Astrocyte of the cerebellum (primary cell): Measurements from ENCODE around the gene TNKS2.

ENCODE experiments used
- DNase-seq: peaks from one replicate; pipeline ENCODE4 v3.0.0-alpha.2; 2011; ENCODE audit warnings: low read depth
- H3K4me3 ChIP-seq: 2 replicates; pipeline ENCODE4 v1.5.1; 2011; ENCODE audit warnings: mild to moderate bottlenecking, low read depth, low read length, moderate library complexity
- CTCF ChIP-seq: IDR thresholded peaks from 2 replicates; pipeline ENCODE4 v1.5.1; 2012; ENCODE audit warnings: low read length, low read depth, moderate library complexity, mild to moderate bottlenecking; ENCODE audit errors: missing control alignments
- in situ Hi-C: cut with HindIII; loops from 2 replicates; pipeline ENCODE4 v1.10.0; 2017; ENCODE audit warnings: low sequenced_read_pairs

Gene TNKS2

GRCh38 chr10:91776266-91776665 lies 22.0 kb upstream of the TNKS2 start:
- in situ Hi-C loops, result no loop called here
- no peak for DNase-seq
- TF ChIP-seq CTCF, result no peak
- no peak overlapping the region for H3K4me3 ChIP-seq

GRCh38 chr10:91778485-91778884 lies 19.7 kb upstream of the TNKS2 start:
- H3K4me3 ChIP-seq, result no peak overlapping the region
- in situ Hi-C loops, result no loop called here
- TF ChIP-seq CTCF, result no peak
- DNase-seq, result no peak

- H3K4me3 ChIP-seq, result no peak overlapping the region
- no peak for DNase-seq
- in situ Hi-C loops, result no loop called here
- no peak for TF ChIP-seq CTCF
These were observed 19.1 kb upstream of the TNKS2 start for GRCh38 chr10:91779011-91779605.

GRCh38 chr10:91782539-91782938 lies 15.7 kb upstream of the TNKS2 start:
- no peak overlapping the region for H3K4me3 ChIP-seq
- in situ Hi-C loops, result no loop called here
- DNase-seq, result no peak
- no peak for TF ChIP-seq CTCF

GRCh38 chr10:91785830-91786229 lies 12.4 kb upstream of the TNKS2 start:
- DNase-seq, result no peak
- in situ Hi-C loops, result no loop called here
- TF ChIP-seq CTCF, result no peak
- no peak overlapping the region for H3K4me3 ChIP-seq

GRCh38 chr10:91787258-91787657 lies 11.0 kb upstream of the TNKS2 start:
- TF ChIP-seq CTCF, result no peak
- H3K4me3 ChIP-seq, result no peak overlapping the region
- DNase-seq, result no peak
- in situ Hi-C loops, result no loop called here

- in situ Hi-C loops, result no loop called here
- no peak for TF ChIP-seq CTCF
- H3K4me3 ChIP-seq, result no peak overlapping the region
- no peak for DNase-seq
These were observed 10.4 kb upstream of the TNKS2 start for GRCh38 chr10:91787810-91788209.
